ENCODE data around the gene LRRC63. TPM values are rescaled to one million over a fixed set of nuclear protein-coding genes. Genes with fewer than 3 reads are reported as not detected.

The LRRC63 gene
- total RNA-seq, 4 donors from 2014 or later = 0.33 to 1.4 (median 0.38) TPM; not detected in 1

DNA sequence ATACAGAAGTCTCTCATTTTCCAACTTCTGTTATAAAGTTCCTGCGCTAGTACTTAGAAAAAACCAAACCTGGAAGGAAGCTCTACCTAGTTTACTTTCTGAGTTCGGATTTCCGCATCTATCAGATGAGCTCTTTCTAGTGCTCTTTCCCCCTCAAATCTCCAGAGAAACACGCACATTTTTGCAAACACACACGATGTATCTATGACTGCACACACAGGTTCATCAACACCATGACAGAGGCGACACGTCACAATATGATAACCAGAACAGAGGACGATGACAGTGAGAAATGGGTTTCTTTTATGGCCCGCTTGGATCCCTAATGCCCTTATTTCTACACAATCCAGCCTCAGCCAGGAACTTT is 629 bp upstream of the LRRC63 start:
- no peak for TF ChIP-seq CTCF (IDR thresholded peaks at IDR 0.05; ENCODE audit: low read depth)

DNA sequence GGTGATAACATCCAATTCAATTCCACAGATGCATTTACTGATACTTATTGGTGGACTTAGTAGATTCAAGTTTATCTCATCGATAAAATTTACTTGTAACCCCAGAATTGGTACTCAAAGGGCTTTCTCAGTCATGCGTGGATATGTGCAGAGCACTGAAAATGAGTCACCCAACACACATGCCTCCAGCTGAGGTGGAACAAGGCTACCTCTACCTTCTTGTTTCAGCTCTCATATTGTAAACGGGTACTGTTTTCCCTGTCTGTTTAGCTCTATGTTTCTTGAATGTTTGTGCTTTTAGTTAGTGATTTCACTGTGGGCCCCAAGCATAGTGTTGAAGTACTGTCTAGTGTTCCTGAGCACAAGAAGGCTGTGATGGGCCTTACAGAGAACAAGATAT is 1.5 kb downstream of the LRRC63 start:
- TF ChIP-seq CTCF (IDR thresholded peaks at IDR 0.05; ENCODE audit: low read depth) = no peak

DNA sequence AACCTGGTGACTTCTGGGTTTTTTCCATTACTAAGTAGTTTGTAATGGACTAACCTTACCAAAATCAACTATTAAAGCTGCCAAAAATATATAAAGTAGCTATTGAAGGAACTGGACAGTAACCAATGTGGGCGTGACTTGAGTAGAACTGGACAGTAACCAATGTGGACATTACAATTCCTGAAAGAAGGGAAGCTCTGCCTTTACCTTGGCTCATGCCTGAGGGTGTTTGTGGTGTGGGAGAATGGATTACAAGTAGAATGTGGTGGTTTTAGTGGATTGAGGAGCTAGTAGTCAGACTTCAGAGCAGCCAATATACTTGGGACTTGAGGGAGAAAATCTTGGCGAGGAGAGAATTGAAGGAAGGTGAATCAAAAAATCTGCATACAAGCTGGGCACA is 17.5 kb downstream of the LRRC63 start:
- no peak for TF ChIP-seq CTCF (IDR thresholded peaks at IDR 0.05; ENCODE audit: low read depth)

GRCh38 chr13:46232281-46232680 is 20.6 kb downstream of the LRRC63 start:
- TF ChIP-seq CTCF (IDR thresholded peaks at IDR 0.05; ENCODE audit: low read depth) = no peak

DNA sequence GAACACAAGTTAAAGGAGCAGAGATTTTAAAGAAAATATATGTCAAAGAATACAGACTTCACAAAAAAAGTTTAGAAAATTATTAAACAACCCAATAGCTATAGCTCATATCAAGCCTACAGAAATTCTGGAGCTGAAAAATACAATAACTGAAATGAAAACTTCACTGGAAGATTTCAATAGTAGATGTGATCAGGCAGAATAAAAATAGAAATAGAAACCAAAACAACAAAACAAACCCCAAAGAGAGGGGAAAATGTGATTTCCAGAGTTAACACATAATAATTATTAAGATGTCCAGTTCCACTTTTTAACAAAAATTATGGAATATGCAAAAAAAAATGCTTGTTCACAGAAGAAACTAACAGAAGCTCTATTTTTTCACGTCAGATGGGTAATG is 23.6 kb downstream of the LRRC63 start:
- TF ChIP-seq CTCF (IDR thresholded peaks at IDR 0.05; ENCODE audit: low read depth) = no peak

DNA sequence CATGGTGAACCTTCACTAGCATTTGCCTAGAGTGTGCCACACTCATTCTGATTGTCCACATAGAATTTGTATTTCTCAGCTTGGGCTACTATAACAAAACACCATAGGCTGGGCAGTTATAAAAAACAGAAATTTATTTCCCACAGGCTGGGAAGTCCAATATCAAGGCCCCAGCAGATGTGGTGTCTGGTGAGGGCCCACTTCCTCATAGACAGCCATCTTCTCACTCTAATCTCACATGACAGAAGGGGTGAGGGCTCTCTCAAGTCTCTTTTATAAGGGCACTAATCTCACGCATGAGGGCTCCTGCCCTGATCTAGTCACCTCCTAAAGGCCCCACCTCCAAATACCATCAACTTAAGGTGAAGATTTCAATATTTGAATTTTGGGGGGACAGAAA is 53.6 kb downstream of the LRRC63 start:
- TF ChIP-seq CTCF (IDR thresholded peaks at IDR 0.05; ENCODE audit: low read depth) = no peak

DNA sequence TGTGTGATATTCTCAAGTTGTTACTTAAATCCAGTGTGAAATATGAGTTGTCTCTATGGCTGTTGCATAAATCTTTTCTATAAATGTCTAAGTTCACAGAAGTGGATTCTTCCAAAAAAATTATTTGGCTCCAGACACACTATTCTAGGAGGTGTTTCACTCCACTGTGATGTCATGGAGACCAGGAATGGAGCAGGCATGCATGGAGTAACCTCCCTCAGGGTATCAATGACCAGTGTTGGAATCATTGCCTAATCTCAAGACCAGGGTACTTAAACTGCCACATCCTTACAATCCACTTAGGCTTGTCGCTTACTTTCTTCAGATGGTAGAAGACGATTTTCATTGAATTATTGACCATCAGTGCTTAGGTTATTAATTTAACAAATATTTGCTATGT is 55.4 kb downstream of the LRRC63 start:
- TF ChIP-seq CTCF (IDR thresholded peaks at IDR 0.05; ENCODE audit: low read depth) = no peak

DNA sequence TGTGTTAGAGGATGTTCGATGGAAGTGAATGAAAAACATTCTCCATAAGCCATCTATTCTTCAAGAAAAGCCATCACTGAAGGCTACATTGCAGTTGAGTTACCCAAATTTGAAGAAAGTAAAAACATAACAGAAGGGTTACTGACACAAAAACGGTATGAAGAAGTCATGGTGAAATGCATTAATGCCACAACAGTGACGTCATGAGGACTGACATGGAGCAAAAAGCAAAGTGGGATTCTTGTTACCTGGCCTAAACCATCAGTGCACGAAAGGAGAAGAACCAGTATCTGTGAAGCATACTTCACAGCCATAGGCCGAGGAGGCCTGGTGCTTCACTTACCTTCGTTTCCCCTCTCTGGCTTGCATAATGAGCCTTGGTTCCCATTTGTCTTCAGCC is 58.7 kb downstream of the LRRC63 start:
- TF ChIP-seq CTCF (IDR thresholded peaks at IDR 0.05; ENCODE audit: low read depth) = no peak

Data from subcutaneous adipose tissue (tissue), 4 donors.